AG10803 (cell line): Measurements from ENCODE around the gene CHAMP1.

Experiments
- DNase-seq: peaks from one replicate; pipeline ENCODE4 v3.0.0; 2010; ENCODE audit warnings: low read depth
- H3K4me3 ChIP-seq: 2 replicates; pipeline ENCODE4 v1.5.1; 2011; ENCODE audit warnings: mild to moderate bottlenecking, low read length, control low read depth
- CTCF ChIP-seq: conservative IDR thresholded peaks from 2 replicates; pipeline ENCODE4 v1.5.1; 2011; ENCODE audit warnings: mild to moderate bottlenecking, low read length, control low read depth, inconsistent platforms

CHAMP1 gene

GRCh38 chr13:114299604-114300305 lies 14.5 kb upstream of the CHAMP1 start:
- no peak overlapping the region for H3K4me3 ChIP-seq
- no peak for DNase-seq
- TF ChIP-seq CTCF, result no peak

GRCh38 chr13:114303700-114304327 lies 10.5 kb upstream of the CHAMP1 start:
- no peak overlapping the region for H3K4me3 ChIP-seq
- DNase-seq, result no peak
- no peak for TF ChIP-seq CTCF

- no peak for TF ChIP-seq CTCF
- DNase-seq, result no peak
- H3K4me3 ChIP-seq, result no peak overlapping the region
These were observed 9.8 kb upstream of the CHAMP1 start for GRCh38 chr13:114304346-114305034.

GRCh38 chr13:114309086-114309485 lies 5.2 kb upstream of the CHAMP1 start:
- no peak for DNase-seq
- no peak overlapping the region for H3K4me3 ChIP-seq
- TF ChIP-seq CTCF, result no peak

- no peak for TF ChIP-seq CTCF
- no peak overlapping the region for H3K4me3 ChIP-seq
- DNase-seq, result no peak
These were observed 4.4 kb upstream of the CHAMP1 start for GRCh38 chr13:114309806-114310410.

GRCh38 chr13:114310956-114311355 lies 3.3 kb upstream of the CHAMP1 start:
- no peak for TF ChIP-seq CTCF
- H3K4me3 ChIP-seq, result no peak overlapping the region
- no peak for DNase-seq
